MM.1S (cell line): Measurements from ENCODE around the gene CFAP99.

Source experiments
- DNase-seq: peaks from one replicate; pipeline ENCODE4 v3.0.0-alpha.2; 2015
- H2AFZ ChIP-seq: fragments of 300-600 bp; sonication (generic); 2 replicates; pipeline ENCODE4 v1.6.0; 2016; ENCODE audit warnings: antibody characterized with exemption, low read length
- H3F3A ChIP-seq: fragments of 300-600 bp; sonication (generic); 2 replicates; pipeline ENCODE4 v1.6.1; 2016; ENCODE audit warnings: mild to moderate bottlenecking, antibody characterized with exemption, low read length, moderate library complexity, mixed read lengths; ENCODE audit not compliant: insufficient read depth
- H3K27ac ChIP-seq: fragments of 300-600 bp; sonication (generic); 2 replicates; pipeline ENCODE4 v1.5.1; 2016; ENCODE audit warnings: mild to moderate bottlenecking, low read length
- H3K27me3 ChIP-seq: fragments of 300-600 bp; sonication (generic); replicated peaks from 2 replicates; pipeline ENCODE4 v1.6.0; 2016; ENCODE audit warnings: low read length; ENCODE audit not compliant: insufficient read depth
- H3K36me3 ChIP-seq: fragments of 300-600 bp; sonication (generic); replicated peaks from 2 replicates; pipeline ENCODE4 v1.6.1; 2016; ENCODE audit warnings: mild to moderate bottlenecking, low read length, mixed read lengths; ENCODE audit not compliant: insufficient read depth
- H3K4me1 ChIP-seq: fragments of 300-600 bp; sonication (generic); 2 replicates; pipeline ENCODE4 v1.6.1; 2016; ENCODE audit warnings: low read length, mixed read lengths
- H3K4me2 ChIP-seq: fragments of 300-600 bp; sonication (generic); 2 replicates; pipeline ENCODE4 v1.6.0; 2016; ENCODE audit warnings: low read depth, low read length
- H3K4me3 ChIP-seq: fragments of 300-600 bp; sonication (generic); 2 replicates; pipeline ENCODE4 v1.5.1; 2016; ENCODE audit warnings: low read length, mixed read lengths
- H3K79me2 ChIP-seq: fragments of 300-600 bp; sonication (generic); 2 replicates; pipeline ENCODE4 v1.6.1; 2016; ENCODE audit warnings: mixed run types, low read length, mixed read lengths
- H3K9ac ChIP-seq: fragments of 300-600 bp; sonication (generic); 2 replicates; pipeline ENCODE4 v1.6.1; 2016; ENCODE audit warnings: low read length, mixed read lengths
- H3K9me2 ChIP-seq: fragments of 300-600 bp; sonication (generic); replicated peaks from 2 replicates; pipeline ENCODE4 v1.6.1; 2016; ENCODE audit warnings: mild to moderate bottlenecking, low read length, mixed read lengths; ENCODE audit not compliant: insufficient read depth
- H3K9me3 ChIP-seq: fragments of 300-600 bp; sonication (generic); replicated peaks from 2 replicates; pipeline ENCODE4 v1.6.1; 2016; ENCODE audit warnings: mild to moderate bottlenecking, low read length, mixed read lengths; ENCODE audit not compliant: insufficient read depth
- H4K20me1 ChIP-seq: fragments of 300-600 bp; sonication (generic); 2 replicates; pipeline ENCODE4 v1.6.1; 2016; ENCODE audit warnings: mild to moderate bottlenecking, low read length, moderate library complexity, mixed read lengths; ENCODE audit not compliant: insufficient read depth
- CTCF ChIP-seq: fragments of 300-600 bp; sonication (generic); IDR thresholded peaks from 2 replicates; pipeline ENCODE4 v1.5.1; 2016; ENCODE audit warnings: antibody characterized with exemption, low read length, mixed read lengths
- EZH2 ChIP-seq: fragments of 300-600 bp; sonication (generic); optimal IDR thresholded peaks from 2 replicates; pipeline ENCODE3; 2017; ENCODE audit warnings: low read depth, mild to moderate bottlenecking, antibody characterized with exemption, low read length, mixed read lengths
- EZH2phosphoT487 ChIP-seq: fragments of 300-600 bp; sonication (generic); IDR thresholded peaks from 2 replicates; pipeline ENCODE4 v1.6.1; 2018; ENCODE audit warnings: antibody characterized with exemption, low read length

Gene CFAP99

DNA sequence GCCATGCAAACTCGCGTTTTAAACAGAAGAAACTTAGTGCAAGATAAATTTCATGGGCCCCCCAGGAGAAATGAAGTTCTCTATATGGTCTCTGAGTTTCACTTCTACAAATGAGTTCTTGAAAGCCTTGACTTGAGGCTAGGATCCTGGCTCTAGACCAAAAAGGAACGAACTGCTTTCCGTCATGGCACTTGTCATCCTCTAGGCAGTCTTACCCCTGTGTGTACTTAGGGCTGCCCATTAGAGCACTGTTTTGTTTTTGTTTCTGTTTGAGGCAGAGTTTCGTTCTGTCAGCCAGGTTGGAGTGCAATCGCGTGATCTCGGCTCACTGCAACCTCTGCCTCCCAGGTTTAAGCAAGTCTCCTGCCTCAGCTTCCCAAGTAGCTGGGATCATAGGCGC lies 79.2 kb downstream of the CFAP99 start:
- no peak overlapping the region for H2AFZ ChIP-seq
- H3K9me2 ChIP-seq, result no peaks in the 10 kb centered on the region
- no peaks in the 10 kb centered on the region for H3K27me3 ChIP-seq
- H3K4me1 ChIP-seq, result no peaks in the 10 kb centered on the region
- H3K36me3 ChIP-seq, result peaks cover 29% of the 10 kb centered on the region
- TF ChIP-seq CTCF (no peak), EZH2 (no peak), EZH2phosphoT487 (no peak)
- no peak overlapping the region for H3K4me2 ChIP-seq
- H3K9ac ChIP-seq, result no peak overlapping the region
- 0 out of 2 replicates have a peak, but pooled peaks cover 8% of the 10 kb centered on the region for H3F3A ChIP-seq
- peak; percentile 42 for DNase-seq
- H3K9me3 ChIP-seq, result no peaks in the 10 kb centered on the region
- H3K79me2 ChIP-seq, result peaks cover 92% of the 10 kb centered on the region
- H4K20me1 ChIP-seq, result peaks cover 17% of the 10 kb centered on the region
- H3K4me3 ChIP-seq, result no peak overlapping the region
- H3K27ac ChIP-seq, result no peak overlapping the region; the same call in 1 of the 2 replicates

DNA sequence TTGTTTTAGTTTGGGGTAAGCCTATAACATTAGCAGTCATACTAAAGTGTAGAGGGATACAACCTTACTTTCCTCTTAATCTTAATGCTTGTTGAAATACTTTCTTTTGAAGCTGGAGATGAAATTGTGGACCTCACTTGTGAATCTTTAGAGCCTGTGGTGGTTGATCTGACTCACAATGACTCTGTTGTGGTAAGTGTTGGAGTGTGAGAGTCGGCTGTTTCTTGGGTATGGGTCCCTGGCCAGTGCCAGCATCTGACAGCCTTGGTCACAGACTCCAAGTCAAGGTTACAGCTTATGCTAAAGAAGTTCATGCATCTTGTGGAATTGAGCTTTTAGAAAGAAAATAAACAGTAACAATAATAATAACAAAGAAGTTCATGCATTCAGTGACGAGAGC lies 81.8 kb downstream of the CFAP99 start:
- Histone ChIP-seq H3K36me3 (peaks cover 26% of the 10 kb centered on the region; the same call in 1 of the 2 replicates), H3K4me1 (no peaks in the 10 kb centered on the region), H3K4me3 (no peak overlapping the region), H3K9me2 (no peaks in the 10 kb centered on the region), H3F3A (peaks cover 11% of the 10 kb centered on the region; the same call in 1 of the 2 replicates), H3K79me2 (peaks cover 88% of the 10 kb centered on the region), H3K9me3 (no peaks in the 10 kb centered on the region), H3K27me3 (no peaks in the 10 kb centered on the region), H3K27ac (no peak overlapping the region), H3K9ac (no peak overlapping the region), H3K4me2 (no peak overlapping the region), H4K20me1 (peaks cover 13% of the 10 kb centered on the region; the same call in 1 of the 2 replicates), H2AFZ (no peak overlapping the region)
- no peak for DNase-seq
- TF ChIP-seq CTCF (no peak), EZH2 (no peak)

GRCh38 chr4:2501034-2501594 lies 82.4 kb downstream of the CFAP99 start:
- Histone ChIP-seq H3K27ac (no peak overlapping the region), H3K4me3 (no peak overlapping the region), H3K9ac (no peak overlapping the region), H3F3A (peaks cover 7% of the 10 kb centered on the region; the same call in 1 of the 2 replicates), H3K36me3 (peaks cover 22% of the 10 kb centered on the region; the same call in 1 of the 2 replicates), H3K9me3 (no peaks in the 10 kb centered on the region), H4K20me1 (peaks cover 13% of the 10 kb centered on the region; the same call in 1 of the 2 replicates), H3K4me2 (no peak overlapping the region), H3K79me2 (peaks cover 88% of the 10 kb centered on the region), H3K9me2 (no peaks in the 10 kb centered on the region), H2AFZ (no peak overlapping the region), H3K4me1 (no peaks in the 10 kb centered on the region), H3K27me3 (no peaks in the 10 kb centered on the region)
- no peak for DNase-seq
- no peak for TF ChIP-seq CTCF
- no peak for TF ChIP-seq EZH2
- no peak for TF ChIP-seq EZH2phosphoT487
